ENCODE measurements around the gene C10orf67.
A peak's percentile ranks its signal among the peaks of the same experiment; 100 is the strongest.
"Not testable (repeated sequence)": the region's sequence is repeated elsewhere in the genome, so short reads cannot be mapped to it uniquely, and the experiment has no call there.

Gene C10orf67

GRCh38 chr10:23344241-23344841, at the start of gene C10orf67:
Gene C10orf67 (minus strand): TSS chr10:23344797. CDS start chr10:23344774, 23 bp downstream.
- DNase-seq, result peak; percentile 59

- no peak for DNase-seq
Observed at GRCh38 chr10:23391821-23392220, 47.2 kb upstream of the C10orf67 start.

DNA sequence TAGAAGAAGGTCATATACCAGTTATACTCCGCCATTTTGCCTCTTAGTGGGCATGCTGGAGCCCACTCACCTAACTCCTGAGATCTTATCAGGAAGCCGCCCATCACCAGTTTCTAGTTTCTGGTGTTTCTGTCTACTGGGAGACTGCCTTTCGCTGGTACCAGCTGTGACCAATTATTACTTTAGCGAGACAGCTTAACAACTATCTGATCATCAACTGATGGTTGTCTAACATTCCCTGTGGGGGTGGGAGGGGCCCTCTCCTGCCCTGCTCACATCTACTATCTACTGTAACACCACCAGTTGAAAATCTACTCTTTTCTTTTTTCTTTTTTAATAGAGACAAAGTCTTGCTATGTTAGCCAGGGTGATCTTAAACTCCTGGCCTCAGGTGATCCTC, 46.2 kb upstream of the C10orf67 start:
- no peak for DNase-seq

GRCh38 chr10:23390408-23390807, 45.8 kb upstream of the C10orf67 start:
- not testable (repeated sequence) for DNase-seq

DNA sequence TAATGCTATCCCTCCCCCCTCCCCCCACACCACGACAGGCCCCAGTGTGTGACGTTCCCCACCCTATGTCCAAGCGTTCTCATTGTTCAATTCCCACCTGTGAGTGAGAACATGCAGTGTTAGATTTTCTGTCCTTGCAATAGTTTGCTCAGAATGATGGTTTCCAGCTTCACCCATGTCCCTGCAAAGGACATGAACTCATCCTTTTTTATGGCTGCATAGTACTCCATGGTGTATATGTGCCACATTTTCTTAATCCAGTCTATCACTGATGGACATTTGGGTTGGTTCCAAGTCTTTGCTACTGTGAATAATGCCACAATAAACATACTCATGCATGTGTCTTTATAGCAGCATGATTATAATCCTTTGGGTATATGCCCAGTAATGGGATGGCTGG, 42.9 kb upstream of the C10orf67 start:
- DNase-seq, result not testable (repeated sequence)

DNA sequence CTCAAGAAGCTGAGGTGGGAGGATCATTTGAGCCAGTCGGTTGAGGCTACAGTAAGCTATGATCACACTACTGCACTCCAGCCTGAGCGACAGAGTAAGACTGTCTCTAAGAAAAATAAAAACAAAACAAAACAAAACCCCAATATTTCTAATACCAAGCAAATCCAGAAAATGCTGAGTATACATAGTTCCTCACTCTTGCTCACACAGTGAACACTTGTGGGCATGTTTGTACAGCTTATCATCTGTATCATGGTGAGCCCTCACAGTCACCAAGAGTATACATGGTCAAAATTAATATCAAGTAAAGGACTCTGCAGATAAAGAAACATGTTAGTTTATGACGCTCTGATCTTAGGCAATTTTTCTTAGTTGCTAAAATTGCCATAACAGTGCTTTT, 41.5 kb upstream of the C10orf67 start:
- no peak for DNase-seq

- no peak for DNase-seq
Observed at GRCh38 chr10:23384364-23384763, 39.8 kb upstream of the C10orf67 start.

DNA sequence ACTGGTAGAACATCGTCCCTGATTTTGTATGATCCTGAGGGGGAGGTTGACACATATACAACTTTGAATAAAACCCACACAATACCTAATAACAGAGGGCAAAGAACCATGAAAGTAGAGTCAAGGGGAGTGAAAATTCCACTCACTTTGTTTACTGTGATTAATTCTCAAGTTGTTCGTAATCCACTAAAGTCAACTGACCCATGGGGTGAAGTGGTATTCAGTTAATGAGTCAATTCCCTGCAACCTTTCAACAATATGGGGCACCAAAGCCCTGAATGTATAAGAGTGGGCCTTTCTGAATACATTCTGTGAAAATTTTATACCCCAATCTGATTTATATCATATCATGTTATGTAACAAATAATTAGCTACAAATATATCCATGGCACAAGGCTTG, 39.0 kb upstream of the C10orf67 start:
- DNase-seq, result no peak

GRCh38 chr10:23381298-23382040, 36.9 kb upstream of the C10orf67 start:
- no peak for DNase-seq

DNA sequence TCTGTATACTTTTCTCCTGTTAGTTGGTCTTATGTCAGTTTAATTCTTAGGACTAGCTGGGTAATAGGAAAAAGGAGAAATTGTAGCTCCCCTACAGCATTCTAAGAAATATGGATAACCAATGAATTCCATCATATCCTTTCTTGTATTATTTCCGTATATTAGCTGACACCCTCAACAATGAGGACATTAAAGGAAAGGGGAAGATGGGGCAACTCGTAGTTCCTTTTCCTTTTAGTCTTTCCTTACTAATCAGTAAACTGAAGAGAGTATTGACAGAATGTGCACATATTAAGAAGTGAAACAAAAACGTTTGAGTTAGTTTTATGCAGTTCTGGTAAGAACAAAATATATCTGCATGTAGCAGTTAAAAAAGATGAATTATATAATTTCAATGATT, 35.1 kb upstream of the C10orf67 start:
- DNase-seq, result no peak

DNA sequence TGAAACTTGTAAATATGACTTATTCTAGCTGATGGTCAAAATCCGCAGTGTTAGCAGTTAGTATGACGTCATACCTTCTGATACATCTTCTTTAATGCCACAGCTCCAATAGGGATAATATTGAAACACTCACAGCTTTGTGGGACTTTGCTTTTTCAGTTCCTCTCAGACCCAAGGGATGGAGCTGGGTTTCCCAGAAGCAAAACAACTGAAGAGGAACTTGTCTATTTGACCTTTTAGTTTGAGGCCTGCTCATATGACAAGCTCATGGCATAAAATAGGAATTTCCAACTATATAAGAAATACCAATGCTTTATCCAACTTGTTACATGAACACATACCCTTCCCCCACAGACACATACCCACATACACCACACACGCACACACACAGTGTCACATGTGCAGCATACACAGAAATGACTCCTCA, 31.6 kb upstream of the C10orf67 start:
- no peak for DNase-seq

GRCh38 chr10:23375366-23375765, 30.8 kb upstream of the C10orf67 start:
- no peak for DNase-seq

DNA sequence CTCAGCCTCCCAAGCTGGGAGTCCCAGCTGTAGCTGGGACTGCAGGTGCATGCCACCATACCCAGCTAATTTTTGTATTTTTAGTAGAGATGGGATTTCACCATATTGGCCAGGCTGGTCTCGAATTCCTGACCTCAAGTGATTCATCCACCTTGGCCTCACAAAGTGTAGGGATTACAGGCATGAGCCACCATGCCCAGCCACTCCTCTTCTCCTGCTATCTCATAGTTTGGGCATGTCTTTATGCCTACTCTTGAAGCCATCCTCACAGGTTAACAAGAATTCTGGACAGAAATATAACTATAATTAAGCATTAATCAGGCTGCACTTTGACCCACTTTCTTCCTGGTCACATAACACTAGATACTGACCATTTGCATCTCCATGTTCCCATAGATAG, 28.6 kb upstream of the C10orf67 start:
- DNase-seq, result no peak

DNA sequence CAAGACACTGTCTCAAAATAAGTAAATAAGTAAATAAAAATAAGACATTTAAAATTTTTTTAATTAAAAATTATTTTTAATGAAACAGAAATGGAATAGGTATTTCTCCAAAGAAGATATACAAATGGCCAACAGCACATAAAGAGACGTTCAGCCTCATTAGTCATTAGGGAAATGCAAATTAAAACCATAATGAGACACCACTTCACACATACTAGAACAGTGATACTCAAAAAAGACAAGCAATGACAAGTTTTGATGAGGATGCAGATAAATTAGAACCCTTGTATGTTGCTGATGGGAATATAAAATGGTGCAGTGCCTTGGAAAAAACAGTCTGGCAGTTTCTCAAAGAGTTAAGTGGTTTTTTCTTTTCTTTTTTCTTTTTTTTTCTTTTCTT, 26.5 kb upstream of the C10orf67 start:
- no peak for DNase-seq

- DNase-seq, result no peak
Observed at GRCh38 chr10:23370106-23370505, 25.5 kb upstream of the C10orf67 start.

DNA sequence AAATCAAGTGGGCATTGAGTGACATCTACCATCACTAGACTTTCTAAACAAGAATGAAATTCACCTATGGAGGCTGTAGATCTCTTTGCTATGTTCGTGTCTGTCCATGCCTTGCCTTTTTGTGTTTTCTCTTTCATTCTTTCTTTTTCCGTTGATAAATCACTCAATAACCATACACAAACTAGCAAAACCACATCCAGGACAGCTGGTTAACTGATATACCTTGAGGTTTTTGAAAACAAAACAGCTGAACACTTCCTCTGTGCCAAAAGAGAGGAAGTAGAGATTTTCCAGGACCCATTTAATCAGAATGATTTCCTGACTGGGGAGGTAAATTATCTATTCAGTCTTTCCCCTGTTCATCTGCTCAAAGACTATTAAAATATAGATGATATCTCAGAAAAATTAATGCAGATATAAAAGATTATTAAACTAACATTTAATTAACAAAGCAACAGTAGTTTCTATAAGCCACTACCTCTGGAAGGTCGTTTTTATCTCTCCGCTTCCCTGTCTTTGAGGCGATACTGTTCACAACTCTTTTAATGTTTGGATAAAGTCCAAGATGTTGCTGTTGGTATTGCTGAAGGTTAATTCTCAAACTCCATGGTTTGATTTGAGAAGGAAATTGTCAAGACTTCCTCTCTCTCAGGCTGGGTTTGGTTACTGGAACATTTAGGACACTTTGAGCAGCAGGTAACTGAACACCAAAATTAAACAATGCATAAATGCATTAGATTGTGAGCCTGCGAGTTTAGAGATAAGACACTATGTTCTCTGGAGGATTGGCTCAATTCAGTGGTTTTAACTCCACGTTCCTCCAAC, 24.4 kb upstream of the C10orf67 start:
- no peak for DNase-seq

DNA sequence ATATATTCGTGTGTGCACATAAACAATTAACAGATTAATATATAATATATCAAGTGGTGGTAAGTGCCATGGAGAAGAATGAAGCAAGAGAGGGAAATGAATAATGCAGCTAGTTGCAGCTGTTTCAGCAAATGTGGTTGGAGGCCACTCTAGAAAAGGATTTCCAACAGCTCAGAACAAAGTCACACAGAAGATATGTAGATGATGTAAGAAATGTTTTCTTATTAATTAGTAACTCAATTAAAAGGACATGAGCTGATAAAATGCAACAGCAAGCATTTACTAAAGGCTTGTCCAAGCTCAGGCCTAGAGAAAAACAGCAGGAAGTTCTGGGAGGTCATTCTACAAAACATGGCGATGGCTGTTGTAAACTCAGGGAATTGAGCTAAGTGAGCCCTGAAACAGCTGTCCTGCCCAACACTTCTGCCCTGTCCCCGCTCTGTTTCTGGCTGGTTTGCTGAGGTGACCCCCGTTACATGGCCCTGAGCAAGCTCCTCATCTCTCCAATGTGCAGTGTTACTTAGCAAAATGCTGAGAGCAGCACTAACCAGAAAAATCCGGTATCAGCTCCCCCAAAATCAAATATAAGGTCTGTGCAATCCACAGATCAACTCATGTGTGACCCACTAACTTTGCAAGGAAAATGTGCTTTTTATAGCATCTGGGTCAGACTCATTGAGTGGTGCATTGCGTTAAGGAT, 23.4 kb upstream of the C10orf67 start:
- no peak for DNase-seq

DNA sequence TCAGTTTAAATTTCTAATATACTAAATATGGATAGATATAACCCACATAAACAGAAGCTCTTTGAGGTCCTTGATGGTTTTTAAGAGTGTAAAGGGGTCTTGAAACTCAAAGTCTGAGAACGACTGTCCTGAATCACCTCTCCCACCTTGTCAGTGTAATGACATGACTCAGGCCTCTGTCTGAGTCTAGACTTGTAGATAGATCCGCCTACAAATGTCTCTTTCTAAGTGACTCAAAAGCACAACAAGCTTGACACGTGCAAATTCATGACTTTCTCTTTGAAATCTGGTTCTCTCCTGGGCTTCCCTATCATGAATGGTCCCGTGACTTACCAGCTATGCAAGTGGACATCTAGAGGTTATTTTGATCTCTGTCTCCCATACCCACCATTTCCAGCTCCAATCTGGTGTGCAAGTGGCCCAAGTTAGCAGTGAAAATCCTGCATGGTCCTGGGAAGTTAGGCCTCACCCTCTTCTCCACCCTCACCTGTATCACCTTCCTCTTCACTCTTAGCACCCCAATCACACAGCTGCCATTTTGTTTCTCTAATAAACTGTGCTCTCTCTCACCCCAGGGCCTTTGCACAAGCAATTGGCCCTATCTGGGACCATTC, 20.9 kb upstream of the C10orf67 start:
- not testable (repeated sequence) for DNase-seq

GRCh38 chr10:23364378-23364777, 19.8 kb upstream of the C10orf67 start:
- DNase-seq, result no peak

- DNase-seq, result no peak
Observed at GRCh38 chr10:23363793-23364135, 19.2 kb upstream of the C10orf67 start.

DNA sequence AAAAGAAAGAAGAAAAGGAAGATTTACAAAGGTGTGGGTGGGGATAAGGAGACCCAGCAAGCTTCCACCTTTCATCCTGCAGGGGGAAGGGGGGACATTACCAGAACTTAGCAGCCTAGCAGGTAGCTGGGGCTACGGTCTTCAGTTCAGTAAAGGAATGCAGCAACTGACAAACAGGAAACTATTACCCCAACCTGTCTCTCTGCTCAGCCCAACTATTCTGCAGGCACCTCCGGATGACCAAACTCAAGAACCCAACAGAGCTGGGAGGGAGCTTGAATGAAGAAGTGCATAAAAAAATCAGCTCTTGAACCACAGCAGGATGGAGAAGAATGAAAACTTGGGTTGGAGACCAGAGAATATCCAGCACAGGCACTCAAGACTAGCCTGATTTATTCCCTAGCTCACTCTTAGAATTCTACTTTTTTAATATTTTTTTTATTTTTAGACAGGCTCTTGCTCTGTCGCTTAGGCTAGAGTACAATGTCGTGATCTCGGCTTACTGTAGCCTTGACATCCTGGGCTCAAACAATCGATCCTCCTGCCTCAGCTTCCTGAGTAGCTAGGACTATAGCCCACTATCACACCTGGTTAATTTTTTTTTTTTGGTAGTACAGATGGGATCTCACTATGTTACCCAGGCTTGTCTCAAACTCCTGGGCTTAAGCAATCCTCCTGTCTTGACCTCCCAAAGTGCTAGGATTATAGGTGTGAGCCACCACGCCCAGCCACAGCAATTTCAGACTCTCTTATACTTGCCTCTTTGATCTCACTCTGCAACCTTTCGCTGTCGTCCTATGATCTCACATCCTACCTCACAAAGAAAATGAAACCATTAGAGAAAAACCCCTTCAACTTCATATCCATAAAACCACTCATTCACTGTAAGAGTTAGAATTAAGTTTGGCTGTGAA, 18.5 kb upstream of the C10orf67 start:
- DNase-seq, result no peak

Measured in fibroblast of upper back skin (primary cell).